Nephron (organoid): ENCODE data around the gene C6orf118.

Experiments used
- H3K27ac Mint-ChIP-seq, 3 experiments: 2 replicates each; pipeline ENCODE4 v1.8.0; 2020; ENCODE audit warnings: mixed read lengths in 3 of 3, mild to moderate bottlenecking in 2 of 3, moderate library complexity in 1 of 3
- H3K27me3 Mint-ChIP-seq: 2 replicates; pipeline ENCODE4 v1.8.0; 2021; ENCODE audit warnings: low read depth, mild to moderate bottlenecking, moderate library complexity, mixed read lengths
- H3K36me3 Mint-ChIP-seq: 2 replicates; pipeline ENCODE4 v1.8.0; 2020; ENCODE audit warnings: low read depth, mixed read lengths
- H3K4me1 Mint-ChIP-seq: 2 replicates; pipeline ENCODE4 v1.8.0; 2020; ENCODE audit warnings: mixed read lengths
- H3K4me3 Mint-ChIP-seq, 3 experiments: 2 replicates each; pipeline ENCODE4 v1.8.0; 2020; ENCODE audit warnings: mild to moderate bottlenecking in 3 of 3, mixed read lengths in 3 of 3, moderate library complexity in 2 of 3
- H3K9me3 Mint-ChIP-seq: 2 replicates; pipeline ENCODE4 v1.8.0; 2020; ENCODE audit warnings: mixed read lengths
- TF ChIP-seq, protein P1 (sequence below), 3 experiments: fragments of 200-600 bp; sonication (generic); IDR thresholded peaks; one replicate each; pipeline ENCODE4 v1.5.0; 2021; ENCODE audit warnings: antibody characterized with exemption in 3 of 3; ENCODE audit not compliant: unreplicated experiment in 3 of 3

C6orf118 gene

DNA sequence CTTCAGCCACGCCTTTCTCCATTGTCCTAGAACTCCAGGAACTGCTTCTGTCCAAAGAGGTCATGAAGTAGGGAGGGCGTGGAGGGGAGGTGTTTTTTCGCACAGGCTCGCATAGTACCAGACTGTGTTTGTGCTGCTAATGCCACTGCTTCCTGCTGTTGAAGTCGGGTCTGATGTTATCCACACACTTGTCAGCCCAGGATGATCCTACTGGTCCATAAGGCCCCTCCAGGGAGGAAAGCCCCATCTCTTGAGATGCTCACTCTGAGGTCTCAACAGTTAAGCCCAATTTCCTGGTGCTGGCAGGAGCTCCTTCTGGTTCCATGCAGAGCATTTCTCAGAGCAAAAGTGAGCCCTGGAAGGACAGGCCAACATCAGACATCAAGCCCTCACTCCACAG lies 65.6 kb downstream of the C6orf118 start:
- no peaks in the 10 kb centered on the region for H3K4me1 Mint-ChIP-seq

DNA sequence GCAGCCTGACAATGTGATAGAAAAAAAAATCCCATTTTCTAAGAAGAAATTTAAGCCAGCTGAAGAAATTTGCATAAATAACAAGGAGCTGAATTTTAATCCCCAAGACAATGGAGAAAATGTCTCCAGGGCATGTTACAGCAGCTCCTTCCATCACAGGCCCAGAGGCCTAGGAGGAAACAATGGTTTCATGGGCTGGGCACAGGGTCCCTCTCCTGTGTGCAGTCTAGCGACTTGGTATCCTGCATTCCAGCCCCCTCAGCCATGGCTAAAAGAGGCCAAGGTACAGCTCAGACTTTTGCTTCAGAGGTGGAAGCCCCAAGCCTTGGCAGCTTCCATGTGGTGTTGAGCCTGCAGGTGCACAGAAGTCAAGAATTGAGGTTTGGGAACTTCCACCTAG lies 73.1 kb downstream of the C6orf118 start:
- H3K36me3 Mint-ChIP-seq = peaks cover 19% of the 10 kb centered on the region
- H3K27me3 Mint-ChIP-seq = peaks cover 5% of the 10 kb centered on the region
- TF ChIP-seq, protein P1, sequence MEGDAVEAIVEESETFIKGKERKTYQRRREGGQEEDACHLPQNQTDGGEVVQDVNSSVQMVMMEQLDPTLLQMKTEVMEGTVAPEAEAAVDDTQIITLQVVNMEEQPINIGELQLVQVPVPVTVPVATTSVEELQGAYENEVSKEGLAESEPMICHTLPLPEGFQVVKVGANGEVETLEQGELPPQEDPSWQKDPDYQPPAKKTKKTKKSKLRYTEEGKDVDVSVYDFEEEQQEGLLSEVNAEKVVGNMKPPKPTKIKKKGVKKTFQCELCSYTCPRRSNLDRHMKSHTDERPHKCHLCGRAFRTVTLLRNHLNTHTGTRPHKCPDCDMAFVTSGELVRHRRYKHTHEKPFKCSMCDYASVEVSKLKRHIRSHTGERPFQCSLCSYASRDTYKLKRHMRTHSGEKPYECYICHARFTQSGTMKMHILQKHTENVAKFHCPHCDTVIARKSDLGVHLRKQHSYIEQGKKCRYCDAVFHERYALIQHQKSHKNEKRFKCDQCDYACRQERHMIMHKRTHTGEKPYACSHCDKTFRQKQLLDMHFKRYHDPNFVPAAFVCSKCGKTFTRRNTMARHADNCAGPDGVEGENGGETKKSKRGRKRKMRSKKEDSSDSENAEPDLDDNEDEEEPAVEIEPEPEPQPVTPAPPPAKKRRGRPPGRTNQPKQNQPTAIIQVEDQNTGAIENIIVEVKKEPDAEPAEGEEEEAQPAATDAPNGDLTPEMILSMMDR (IDR thresholded peaks at IDR 0.05; ENCODE audit: unreplicated experiment in 3 of 3) = no peak
- peaks cover 10% of the 10 kb centered on the region for H3K4me1 Mint-ChIP-seq
- H3K9me3 Mint-ChIP-seq = peaks cover 26% of the 10 kb centered on the region
- no peak overlapping the region for H3K4me3 Mint-ChIP-seq
- no peak overlapping the region for H3K27ac Mint-ChIP-seq

More for the DNA sequence above, 65.6 kb downstream of the C6orf118 start:
- Mint-ChIP-seq H3K27ac (no peak overlapping the region), H3K36me3 (no peaks in the 10 kb centered on the region), H3K9me3 (peaks cover 5% of the 10 kb centered on the region), H3K4me3 (no peak overlapping the region), H3K27me3 (no peaks in the 10 kb centered on the region)
- TF ChIP-seq, protein P1 (IDR thresholded peaks at IDR 0.05; ENCODE audit: unreplicated experiment in 3 of 3) = no peak

DNA sequence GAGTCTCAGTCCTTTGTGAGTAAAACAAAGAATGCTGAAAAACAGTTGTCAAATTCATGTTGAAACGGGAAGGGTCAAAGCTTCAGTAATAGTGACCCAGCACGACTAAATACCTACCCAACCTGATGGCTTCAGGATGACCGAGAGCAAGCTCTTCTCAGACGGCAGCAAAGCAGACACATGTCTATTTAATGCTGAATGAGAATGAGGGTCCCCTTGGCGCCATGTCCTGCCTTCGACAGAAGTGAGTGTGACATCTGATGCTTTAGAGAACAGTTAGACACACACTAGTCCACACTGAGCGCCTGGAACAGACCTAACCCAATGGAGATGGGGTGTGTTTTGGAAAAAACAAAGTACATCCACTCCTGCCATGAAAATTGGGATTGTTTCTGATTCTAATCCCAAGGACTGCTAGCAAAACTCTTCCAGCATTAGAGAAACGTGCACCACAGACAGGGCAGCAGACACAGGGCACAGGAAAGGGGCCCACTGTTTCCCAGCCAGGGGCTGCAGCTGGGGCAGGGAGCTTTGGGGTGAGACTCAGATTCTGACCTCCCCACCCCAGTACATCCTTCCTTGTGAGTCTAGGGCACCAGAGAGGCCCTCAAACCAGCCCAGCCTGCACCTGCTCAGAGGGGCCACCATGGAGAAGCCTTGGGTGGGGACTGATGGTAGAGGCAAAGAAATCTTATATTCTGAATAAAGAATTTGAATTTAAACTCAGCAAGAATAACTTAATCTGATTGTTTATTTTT lies 76.5 kb downstream of the C6orf118 start:
- H3K4me1 Mint-ChIP-seq = peaks cover 19% of the 10 kb centered on the region
- TF ChIP-seq, protein P1 (IDR thresholded peaks at IDR 0.05; ENCODE audit: unreplicated experiment in 3 of 3) = no peak
- peaks cover 18% of the 10 kb centered on the region for H3K9me3 Mint-ChIP-seq
- peaks cover 10% of the 10 kb centered on the region for H3K27me3 Mint-ChIP-seq
- no peak overlapping the region for H3K4me3 Mint-ChIP-seq
- H3K27ac Mint-ChIP-seq = no peak overlapping the region
- H3K36me3 Mint-ChIP-seq = peaks cover 16% of the 10 kb centered on the region

DNA sequence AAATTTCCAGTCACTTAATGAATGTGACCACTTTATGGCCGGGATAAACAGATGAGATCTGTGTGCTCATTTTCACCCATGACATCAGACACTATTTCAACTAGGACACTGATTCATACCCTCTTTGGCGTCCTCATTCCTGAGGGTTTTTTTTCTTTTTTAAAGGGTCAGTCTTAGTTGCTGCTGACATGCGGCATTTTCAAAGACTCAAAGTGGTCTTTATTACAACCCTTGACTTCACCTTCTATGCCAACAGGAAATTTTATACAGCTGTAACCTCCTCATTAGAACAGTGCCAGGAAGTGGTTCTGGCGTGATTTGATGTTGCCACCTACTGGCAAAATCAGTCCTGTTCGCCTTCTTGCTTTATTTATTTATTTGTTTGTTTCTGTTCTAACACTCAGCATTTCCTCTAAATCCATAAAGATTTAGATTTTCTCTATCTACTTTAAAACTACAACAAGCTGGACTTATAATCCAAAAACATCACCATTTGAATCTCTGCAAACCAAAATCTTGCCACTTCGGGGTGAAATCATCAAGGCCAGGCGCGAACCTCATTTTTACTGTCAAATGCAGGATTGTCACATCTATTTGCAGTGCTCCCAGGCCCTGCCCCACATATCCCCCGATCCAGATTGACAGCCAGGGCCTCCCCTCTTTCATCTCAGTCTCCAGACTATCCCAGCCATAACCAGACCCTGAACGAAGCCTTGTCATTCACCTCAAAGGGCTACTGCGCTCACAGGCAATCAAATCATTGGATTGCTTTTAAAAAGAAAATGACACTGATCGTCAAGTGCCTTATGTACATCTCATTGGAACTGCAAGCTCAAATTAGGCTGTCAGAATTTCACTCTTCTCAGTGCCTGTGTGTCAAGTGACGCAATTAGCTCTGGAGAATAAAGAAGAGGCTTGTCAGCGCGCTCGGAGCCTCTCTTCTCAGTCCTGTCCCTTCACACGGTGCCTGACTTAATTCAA lies 77.5 kb downstream of the C6orf118 start:
- peaks cover 13% of the 10 kb centered on the region for H3K27me3 Mint-ChIP-seq
- peaks cover 19% of the 10 kb centered on the region for H3K4me1 Mint-ChIP-seq
- no peak overlapping the region for H3K27ac Mint-ChIP-seq
- no peak overlapping the region for H3K4me3 Mint-ChIP-seq
- TF ChIP-seq, protein P1 (IDR thresholded peaks at IDR 0.05; ENCODE audit: unreplicated experiment in 3 of 3) = peak; percentile 60 to 68 (median 61)
- peaks cover 8% of the 10 kb centered on the region for H3K36me3 Mint-ChIP-seq
- H3K9me3 Mint-ChIP-seq = peaks cover 11% of the 10 kb centered on the region

DNA sequence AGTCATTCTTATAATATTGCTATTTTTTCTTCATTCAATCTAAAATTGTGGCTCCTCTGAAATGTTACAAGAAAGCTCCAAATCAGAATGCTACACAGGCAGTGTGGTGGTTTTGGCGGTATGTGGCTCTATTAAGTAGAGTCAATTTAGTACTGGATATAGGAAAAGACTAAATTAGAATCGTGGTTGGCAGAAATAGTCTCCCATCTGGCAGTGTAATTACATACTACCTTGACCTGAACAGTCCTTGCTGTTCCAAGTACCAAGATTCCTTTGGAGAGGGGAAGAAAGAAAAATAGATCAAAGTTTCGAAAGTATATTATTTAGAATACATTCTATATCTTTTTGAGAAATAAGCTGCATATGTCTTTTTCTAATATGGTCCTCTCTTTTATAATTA lies 78.2 kb downstream of the C6orf118 start:
- Mint-ChIP-seq H3K9me3 (peaks cover 9% of the 10 kb centered on the region), H3K4me3 (no peak overlapping the region), H3K27ac (no peak overlapping the region), H3K36me3 (peaks cover 6% of the 10 kb centered on the region), H3K27me3 (peaks cover 13% of the 10 kb centered on the region), H3K4me1 (peaks cover 19% of the 10 kb centered on the region)
- TF ChIP-seq, protein P1 (IDR thresholded peaks at IDR 0.05; ENCODE audit: unreplicated experiment in 3 of 3) = no peak
